Measurements from ENCODE around the gene P2RX6. TPM values are rescaled to one million over a fixed set of nuclear protein-coding genes. Genes with fewer than 3 reads are reported as not detected.

Gene P2RX6
- total and polyA plus RNA-seq, 2 donors (not counting 3 experiments of a cell fraction or from before 2014, with no cell fraction given): 0.06 TPM; not detected in 1

GRCh38 chr22:21000207-21000986 is 14.6 kb upstream of the P2RX6 start:
- peak overlapping the region; percentile 42 to 86 (median 77) for H3K4me3 ChIP-seq (replicated peaks in 1 of 3; ENCODE audit: insufficient read depth in 1 of 3, low read depth in 1 of 3, low read length in 3 of 3)
- H3K27me3 ChIP-seq (ENCODE audit: control insufficient read depth in 2 of 2, insufficient read depth in 2 of 2, low read length in 2 of 2): no peaks in the 10 kb centered on the region
- no peaks in the 10 kb centered on the region for H3K9me3 ChIP-seq (replicated peaks; ENCODE audit: control insufficient read depth, insufficient read depth, low read length)
- TF ChIP-seq MAX (IDR thresholded peaks at IDR 0.05; ENCODE audit: insufficient read depth, insufficient read length): no peak
- TF ChIP-seq POLR2AphosphoS5 (IDR thresholded peaks at IDR 0.05; ENCODE audit: insufficient read depth, low read depth, low read length): no peak
- TF ChIP-seq EZH2 (IDR thresholded peaks at IDR 0.05; ENCODE audit: borderline replicate concordance, low read depth, low read length, severe bottlenecking): no peak
- no peak for TF ChIP-seq FOS (IDR thresholded peaks at IDR 0.05; ENCODE audit: borderline replicate concordance, insufficient read depth, low read length)
- TF ChIP-seq POLR2A (IDR thresholded peaks at IDR 0.05; ENCODE audit: low read depth, low read length): no peak
- no peak for TF ChIP-seq MYC (IDR thresholded peaks at IDR 0.05; ENCODE audit: low read depth, low read length)
- TF ChIP-seq GATA2 (IDR thresholded peaks at IDR 0.05; ENCODE audit: insufficient read depth, insufficient read length, low read depth, low read length): no peak
- TF ChIP-seq JUN (IDR thresholded peaks at IDR 0.05; ENCODE audit: borderline replicate concordance, insufficient read depth, insufficient read length, low read depth): no peak
- TF ChIP-seq CTCF (IDR thresholded peaks at IDR 0.05; ENCODE audit: extremely low read depth in 1 of 2, insufficient read depth in 1 of 2, low read depth in 1 of 2, low read length in 2 of 2): no peak
- no peaks in the 10 kb centered on the region for H4K20me1 ChIP-seq (replicated peaks; ENCODE audit: control insufficient read depth, extremely low read depth, insufficient read depth, low read length)
- H2AFZ ChIP-seq (ENCODE audit: low read depth, low read length): no peak overlapping the region
- peak overlapping the region; percentile 88 for H3K27ac ChIP-seq (ENCODE audit: insufficient read depth, low read depth, low read length)
- H3K9ac ChIP-seq (replicated peaks; ENCODE audit: extremely low read depth, insufficient read depth, low read length): peak overlapping the region; percentile 88
- intact Hi-C loops (cut with micrococcal nuclease): loop anchor here (2.0 to 5.0 kb wide), 2 partner anchors 84 to 113 kb away; partner anchors contain the start of gene CRKL
- peaks cover 22% of the 10 kb centered on the region for H3K4me1 ChIP-seq (ENCODE audit: control insufficient read depth, extremely low read depth, insufficient read depth, low read length)
- no peak for FAIRE-seq
- H3K79me2 ChIP-seq (ENCODE audit: control insufficient read depth, insufficient read depth, low read length): peaks cover 20% of the 10 kb centered on the region
- ChIA-PET POLR2A (interaction anchor here (0.6 to 0.8 kb wide), 2 partner anchors 18 to 114 kb away, joined by 3 to 7 read pairs; partner anchors contain the start of gene LZTR1), CTCF (interaction anchor here (1.4 to 2.8 kb wide), 2 partner anchors 18 kb away, joined by 3 to 19 read pairs; partner anchors contain the start of gene LZTR1)
- dilution Hi-C loops (cut with MboI; ENCODE audit: extremely low pct_ligation_motif_present, low sequenced_read_pairs): no loop called here
- BruUV-seq (replicated peaks): no TSS peak
- H3K36me3 ChIP-seq (ENCODE audit: control insufficient read depth in 2 of 2, extremely low read depth in 1 of 2, insufficient read depth in 2 of 2, low read length in 2 of 2): peaks cover 5 to 12% of the 10 kb centered on the region in 2 experiments
- H3K4me2 ChIP-seq (ENCODE audit: insufficient read depth, low read length): peak overlapping the region; percentile 81
- no peaks in the 10 kb centered on the region for H3K9me1 ChIP-seq (replicated peaks; ENCODE audit: control insufficient read depth, extremely low read depth, insufficient read depth, low read length)
- no peak for DNase-seq (ENCODE audit: low read depth, low spot score)

Measured in endothelial cell of umbilical vein (primary cell).